GM19240 (cell line): ENCODE measurements around the gene PNLIPRP2.

Experiments used
- DNase-seq: peaks from one replicate; pipeline ENCODE4 v3.0.0; 2011; ENCODE audit warnings: low spot score; ENCODE audit not compliant: insufficient read length

PNLIPRP2 gene

GRCh38 chr10:116620423-116621400 lies at the start of gene PNLIPRP2:
Gene PNLIPRP2 (plus strand): TSS chr10:116620953.
- no peak for DNase-seq

GRCh38 chr10:116574797-116575196 lies 46.0 kb upstream of the PNLIPRP2 start:
- no peak for DNase-seq

GRCh38 chr10:116587878-116588591 lies 32.7 kb upstream of the PNLIPRP2 start:
- no peak for DNase-seq

- no peak for DNase-seq
Measured at GRCh38 chr10:116588995-116589394, 31.8 kb upstream of the PNLIPRP2 start.

- no peak for DNase-seq
Measured at GRCh38 chr10:116589926-116590325, 30.8 kb upstream of the PNLIPRP2 start.

- no peak for DNase-seq
Measured at GRCh38 chr10:116590590-116591444, 29.9 kb upstream of the PNLIPRP2 start, which contains the start of gene PNLIPRP1. Gene PNLIPRP1 (plus strand): TSS chr10:116590959. CDS start chr10:116591130, 171 bp downstream.

- no peak for DNase-seq
Measured at GRCh38 chr10:116593139-116593740, 27.5 kb upstream of the PNLIPRP2 start.

GRCh38 chr10:116594525-116595035 lies 26.2 kb upstream of the PNLIPRP2 start:
- no peak for DNase-seq

- no peak for DNase-seq
Measured at GRCh38 chr10:116596062-116596461, 24.7 kb upstream of the PNLIPRP2 start.

GRCh38 chr10:116597543-116597942 lies 23.2 kb upstream of the PNLIPRP2 start:
- no peak for DNase-seq

- no peak for DNase-seq
Measured at GRCh38 chr10:116598329-116598728, 22.4 kb upstream of the PNLIPRP2 start.

- DNase-seq: no peak
Measured at GRCh38 chr10:116599991-116600390, 20.8 kb upstream of the PNLIPRP2 start.

- no peak for DNase-seq
Measured at GRCh38 chr10:116602648-116603400, 17.9 kb upstream of the PNLIPRP2 start.

GRCh38 chr10:116606061-116606483 lies 14.7 kb upstream of the PNLIPRP2 start:
- no peak for DNase-seq

- no peak for DNase-seq
Measured at GRCh38 chr10:116607336-116607735, 13.4 kb upstream of the PNLIPRP2 start.

GRCh38 chr10:116608686-116609594 lies 11.8 kb upstream of the PNLIPRP2 start:
- DNase-seq: no peak

- DNase-seq: no peak
Measured at GRCh38 chr10:116610443-116611152, 10.2 kb upstream of the PNLIPRP2 start.

- no peak for DNase-seq
Measured at GRCh38 chr10:116611153-116611545, 9.6 kb upstream of the PNLIPRP2 start.
